HTERT RPE-1 (cell line): ENCODE measurements around the gene COL7A1.

Experiments used
- in situ Hi-C: fragments of 300-500 bp; cut with MboI; formaldehyde crosslinking; loops from 4 replicates; pipeline ENCODE4 v1.14.3; 2020; ENCODE audit warnings: low sequenced_read_pairs

Gene COL7A1

DNA sequence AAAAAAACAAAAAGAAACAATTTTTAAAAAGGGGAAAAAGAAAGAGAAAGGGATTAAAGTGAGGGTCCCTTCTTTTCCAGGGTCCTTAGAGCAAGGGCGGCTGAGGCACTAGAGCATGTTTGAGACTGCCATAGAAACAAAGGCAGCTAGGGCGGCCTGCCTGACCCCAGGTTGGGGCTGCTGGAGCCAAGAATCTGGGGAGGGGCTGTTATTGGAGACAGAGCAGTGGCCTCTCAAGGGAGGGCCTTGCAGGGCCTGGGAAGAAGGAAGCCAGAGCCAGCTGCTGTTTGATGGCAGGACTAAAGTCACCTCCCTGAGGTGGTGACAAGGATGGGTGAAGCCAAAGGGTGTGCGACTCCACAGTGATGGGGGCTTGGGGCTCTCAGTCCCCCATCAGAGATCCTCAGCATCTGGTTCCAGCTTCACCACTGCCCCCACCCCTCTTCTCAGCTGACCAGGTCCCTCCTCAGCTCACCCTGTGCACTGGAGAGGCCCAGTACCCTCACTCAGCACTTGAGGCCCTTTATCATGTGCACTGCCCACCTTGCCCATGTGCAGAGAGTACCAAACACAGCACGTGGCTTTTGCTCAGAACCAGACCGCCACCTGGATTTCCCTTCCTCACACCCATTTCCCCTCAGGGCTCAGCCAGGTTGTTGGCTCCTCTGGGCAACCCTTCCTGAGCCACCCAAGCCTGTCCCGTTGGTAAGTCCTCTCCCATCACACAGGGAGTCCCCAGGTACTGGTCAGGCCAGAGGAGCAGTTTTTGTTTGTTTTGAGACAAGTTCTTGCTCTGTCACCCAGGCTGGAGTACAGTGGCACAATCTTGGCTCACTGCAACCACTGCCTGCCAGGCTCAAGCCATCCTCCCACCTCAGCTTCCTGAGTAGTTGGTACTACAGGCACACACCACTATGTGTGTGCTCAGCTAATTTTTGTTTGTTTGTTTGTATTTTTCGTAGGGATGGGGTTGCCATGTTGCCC, 24.7 kb upstream of the COL7A1 start:
- in situ Hi-C loops, result no loop called here

DNA sequence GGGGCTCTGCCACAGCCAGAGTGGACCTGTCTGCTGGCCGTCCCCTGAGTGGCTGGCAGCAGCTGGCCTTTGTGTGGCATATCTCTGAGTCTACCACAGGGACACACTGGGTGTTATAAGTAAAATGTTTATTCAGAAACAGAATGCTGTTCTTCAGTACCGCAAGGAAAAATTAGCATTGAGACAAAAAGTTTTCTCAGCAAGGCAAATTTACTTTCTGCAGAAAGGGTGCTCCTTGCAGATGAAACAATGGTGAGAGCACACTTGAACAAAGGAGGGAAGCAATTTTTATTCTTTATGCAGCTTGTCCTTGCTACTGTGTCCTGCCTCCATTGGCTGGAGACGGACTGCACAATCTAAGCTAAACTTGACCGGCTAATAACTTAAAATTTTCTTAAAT, 22.4 kb upstream of the COL7A1 start:
- in situ Hi-C loops, result no loop called here

DNA sequence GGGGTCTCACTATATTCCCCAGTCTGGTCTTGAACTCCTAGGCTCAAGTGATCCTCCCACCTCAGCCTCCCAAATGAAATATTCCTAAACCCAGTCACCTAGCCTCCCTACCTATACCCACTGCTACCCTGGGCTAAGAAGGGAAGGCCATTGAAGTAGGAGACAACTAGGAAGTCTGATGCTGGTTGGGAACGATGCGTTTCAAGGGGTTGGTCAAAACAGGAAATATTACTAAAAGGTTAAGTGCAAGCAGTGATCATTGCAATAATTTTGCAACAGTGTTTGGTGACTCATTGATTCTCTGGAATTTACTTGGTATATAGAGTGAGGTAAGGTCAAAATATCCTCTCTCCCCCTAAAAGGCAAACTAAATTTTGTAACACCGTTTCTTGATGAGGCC, 18.9 kb upstream of the COL7A1 start:
- in situ Hi-C loops, result no loop called here

DNA sequence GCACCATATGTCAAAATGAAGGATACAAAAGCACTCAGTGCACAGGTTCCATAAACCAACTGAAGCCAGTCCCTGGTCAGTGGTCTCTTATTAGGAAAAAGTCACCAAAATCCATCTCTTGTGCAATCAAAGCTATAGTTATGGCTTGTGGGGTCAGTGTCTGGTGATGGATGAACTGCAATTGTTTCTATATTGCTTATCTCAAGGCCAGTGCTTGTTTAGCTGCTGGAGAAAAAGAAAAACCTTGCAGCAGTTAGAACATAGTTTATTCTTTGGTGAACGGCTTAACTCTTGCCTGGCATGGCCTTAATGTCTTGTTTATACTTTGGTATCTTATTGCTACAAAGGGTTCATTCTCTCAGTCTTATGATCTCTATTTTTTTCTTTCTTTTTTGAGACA, 17.2 kb upstream of the COL7A1 start:
- in situ Hi-C loops, result no loop called here

- in situ Hi-C loops, result no loop called here
Measured at GRCh38 chr3:48609088-48610005, 14.2 kb upstream of the COL7A1 start, which contains the start of gene UQCRC1. UQCRC1 (minus strand) TSS chr3:48609646; CDS start chr3:48609620, 26 bp downstream.

- in situ Hi-C loops, result no loop called here
Measured at GRCh38 chr3:48607519-48607918, 12.4 kb upstream of the COL7A1 start.

DNA sequence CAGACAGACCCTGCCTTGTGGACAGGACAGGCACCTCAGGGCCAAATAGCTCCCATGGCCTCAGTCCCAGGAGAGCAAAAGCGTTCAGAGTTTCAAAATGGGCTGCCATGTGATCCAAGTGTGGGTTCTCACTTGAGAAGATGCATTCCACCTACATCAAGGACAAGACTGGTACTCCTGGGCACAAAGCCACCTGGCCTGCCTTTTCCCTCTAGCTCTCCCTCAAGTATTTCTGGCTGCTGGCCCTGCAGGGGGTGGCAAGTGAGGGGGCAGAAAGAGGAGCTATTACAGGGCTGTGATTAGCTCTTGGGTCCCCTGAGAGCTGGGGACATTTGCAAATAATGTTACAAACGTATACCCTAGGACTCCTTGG, 6.5 kb upstream of the COL7A1 start:
- in situ Hi-C loops, result no loop called here

DNA sequence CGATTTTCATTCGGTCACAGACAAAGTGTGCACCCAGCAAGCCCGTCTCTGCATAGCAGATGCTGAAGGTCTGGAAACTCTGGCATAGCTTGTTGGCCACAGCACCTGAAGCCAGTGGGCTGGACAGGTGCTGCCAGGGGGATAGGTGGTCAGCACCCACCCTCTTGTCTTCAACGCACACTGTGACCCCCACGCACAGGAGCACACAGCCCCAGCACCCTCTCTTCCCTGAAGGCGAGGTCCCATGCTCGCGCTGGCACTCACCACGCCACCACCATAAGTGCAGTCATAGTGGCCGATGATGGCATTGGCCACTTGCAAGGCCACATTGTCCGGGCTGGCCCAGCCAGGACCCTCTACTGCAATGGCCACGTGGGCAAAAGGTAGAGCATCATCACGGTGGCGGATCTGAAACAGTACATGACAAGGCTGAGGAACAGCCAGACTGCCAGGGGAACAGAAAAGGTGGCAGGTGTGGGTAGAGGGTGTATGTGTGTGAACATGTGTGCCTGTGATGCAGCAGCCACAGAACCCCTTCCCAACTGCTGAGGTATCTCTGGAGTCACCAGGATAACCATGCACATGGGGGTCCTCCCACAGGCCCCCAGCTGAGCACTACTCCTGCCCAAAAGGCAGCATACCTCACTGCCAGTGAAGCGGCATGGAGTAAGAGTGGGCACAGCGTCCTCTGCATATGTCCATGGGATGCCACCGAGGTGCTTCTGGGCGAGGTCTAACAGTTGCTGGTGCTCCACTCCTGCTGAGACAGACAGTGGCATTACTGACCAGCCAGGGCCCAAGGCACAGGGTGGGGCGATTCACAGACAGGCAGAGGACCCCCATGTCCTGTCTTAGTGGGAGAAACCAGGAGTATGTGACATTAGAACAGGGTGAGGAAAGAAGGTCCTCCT, 5.8 kb upstream of the COL7A1 start:
- in situ Hi-C loops, result no loop called here

- in situ Hi-C loops, result no loop called here
Measured at GRCh38 chr3:48599509-48600285, 4.6 kb upstream of the COL7A1 start.

- in situ Hi-C loops, result no loop called here
Measured at GRCh38 chr3:48599077-48599501, 4.0 kb upstream of the COL7A1 start.

DNA sequence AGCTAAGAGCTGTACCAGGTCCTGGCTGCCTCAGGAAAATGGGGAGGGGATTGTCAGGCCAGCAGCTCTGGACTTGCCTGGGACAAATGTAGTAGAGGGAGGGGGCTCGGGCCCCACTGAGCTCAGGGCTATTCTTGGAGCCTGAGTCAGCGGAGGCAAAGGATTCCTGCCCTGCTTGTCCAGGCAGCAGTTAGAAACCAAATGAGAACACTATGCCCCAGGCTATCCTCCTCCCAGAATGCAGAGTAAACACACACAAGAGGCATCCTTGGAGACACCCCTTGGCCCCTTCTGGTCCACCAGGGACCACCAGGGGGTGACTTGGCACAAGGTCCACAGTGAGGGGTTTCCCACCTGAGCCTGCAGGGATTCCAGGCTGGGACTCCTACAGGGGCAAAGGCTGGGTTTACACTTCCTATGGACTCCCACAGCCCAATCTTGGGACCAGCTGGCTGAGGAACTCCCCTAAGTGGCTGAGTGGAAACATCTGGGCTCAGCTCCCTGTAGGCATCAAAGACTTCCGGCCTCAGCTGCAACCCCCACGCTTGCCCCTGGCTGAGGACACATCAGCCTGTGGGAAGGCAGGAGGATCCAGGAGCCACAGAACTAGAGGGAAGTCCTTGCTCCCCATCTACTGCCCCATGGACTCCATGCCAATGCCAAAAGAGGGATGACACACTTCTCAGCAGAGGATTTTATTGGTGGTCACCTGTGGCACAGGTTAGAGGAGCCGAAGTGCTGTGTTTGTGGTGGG, 3.4 kb upstream of the COL7A1 start:
- in situ Hi-C loops, result no loop called here

DNA sequence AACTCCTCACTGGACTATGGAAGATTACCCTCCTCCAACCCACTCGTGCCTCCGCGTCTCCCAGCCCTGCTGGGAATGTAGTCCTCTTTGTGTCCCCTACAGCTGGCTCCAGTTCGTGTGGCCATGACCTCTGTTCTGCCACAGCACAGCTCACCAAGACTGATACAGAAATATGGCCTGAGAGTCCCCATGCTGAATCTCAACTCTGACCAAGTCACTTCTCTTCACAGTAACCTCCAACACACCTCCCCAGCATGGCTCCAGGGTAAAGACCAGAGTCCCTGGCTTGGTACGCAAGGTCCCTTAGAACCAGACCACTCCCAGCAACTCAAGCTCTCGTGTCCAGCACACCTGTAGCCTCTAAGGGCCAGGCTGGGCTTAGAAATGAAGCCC, 2.3 kb upstream of the COL7A1 start:
- in situ Hi-C loops, result no loop called here

- in situ Hi-C loops, result no loop called here
Measured at GRCh38 chr3:48596676-48597407, 1.7 kb upstream of the COL7A1 start.

- in situ Hi-C loops, result no loop called here
Measured at GRCh38 chr3:48596157-48596556, 1.0 kb upstream of the COL7A1 start.

DNA sequence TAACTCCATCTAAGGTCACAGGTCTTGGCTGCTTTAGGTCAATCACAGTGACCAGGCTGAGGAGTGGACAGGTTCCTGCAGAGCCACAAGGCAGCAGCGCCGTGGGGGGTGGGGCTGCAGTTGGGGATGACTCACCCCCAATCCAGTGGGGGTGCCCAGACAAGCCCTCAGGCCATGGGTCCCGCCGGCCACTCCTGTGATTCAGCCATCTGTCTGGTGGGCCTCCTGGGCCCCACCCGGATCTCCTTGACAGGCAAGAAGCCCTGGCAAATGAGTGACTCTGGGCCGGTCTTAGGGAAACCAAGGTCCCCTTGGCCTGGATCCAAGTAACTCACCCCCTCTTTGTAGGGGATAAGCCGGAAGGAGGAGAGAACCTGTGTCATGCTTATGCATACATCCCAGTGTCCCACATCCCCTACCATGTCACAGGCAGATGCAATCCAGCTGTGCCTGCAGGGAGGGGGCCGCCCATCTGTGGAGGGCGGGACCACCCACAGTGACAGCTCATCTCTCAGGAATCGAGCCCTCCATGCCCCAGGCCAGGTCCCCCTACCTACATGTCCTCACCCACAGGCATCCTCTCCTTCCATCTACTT, 495 bp upstream of the COL7A1 start:
- in situ Hi-C loops, result no loop called here

GRCh38 chr3:48594417-48595049, 596 bp downstream of the COL7A1 start:
- in situ Hi-C loops, result no loop called here

DNA sequence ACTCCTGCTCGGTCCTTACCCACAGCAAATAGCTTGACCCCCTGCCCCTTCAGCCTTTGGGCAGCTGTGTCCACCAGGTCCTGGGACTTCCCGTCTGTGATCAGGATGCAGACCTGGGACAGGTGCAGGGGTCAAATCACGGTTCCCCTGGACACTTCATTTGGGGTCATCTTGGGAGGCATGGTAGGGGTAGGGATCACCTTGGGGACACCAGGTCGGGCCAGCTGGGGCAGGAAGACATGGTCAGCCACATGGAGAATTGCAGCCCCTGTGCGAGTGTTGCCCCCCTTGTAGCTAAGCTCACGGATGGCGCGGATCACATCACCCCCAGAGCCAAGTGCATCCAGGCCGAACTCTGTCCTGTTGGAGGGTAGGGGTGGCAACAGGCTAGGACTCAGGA, 1.8 kb downstream of the COL7A1 start:
- in situ Hi-C loops, result no loop called here
